GM12878 (cell line): ENCODE measurements around the gene HOXA2. TPM values are rescaled to one million over a fixed set of nuclear protein-coding genes. Genes with fewer than 3 reads are reported as not detected.

Experiments
- ATAC-seq: fragments of 200-7000 bp; cut with Tn5 transposase; 3 replicates; pipeline ENCODE4 v1.9.1; 2020; ENCODE audit warnings: mild to moderate bottlenecking, moderate library complexity
- BruUV-seq: library from RNA; stranded (reverse); fragments of 400-500 nt; replicated peaks from 2 replicates; lab custom pipeline; 2021; lab: Mats Ljungman, UMichigan
- CTCF ChIA-PET: fragments of 300-600 bp; sonication (Branson Sonifier 250); formaldehyde crosslinking; extraction: SDS; loops from one replicate; lab custom pipeline; 2021; ENCODE audit warnings: inconsistent platforms; lab: Yijun Ruan, JAX
- POLR2A ChIA-PET: fragments of 350-600 bp; formaldehyde crosslinking; extraction: SDS; loops from one replicate; lab custom pipeline; 2021; ENCODE audit warnings: inconsistent platforms; lab: Charles Lee
- RAD21 ChIA-PET: fragments of 300-600 bp; sonication (Branson Sonifier 250); formaldehyde crosslinking; loops from one replicate; lab custom pipeline; 2023; ENCODE audit warnings: antibody characterized with exemption; ENCODE audit not compliant: unreplicated experiment; lab: Charles Lee
- SMC1A ChIA-PET: fragments of 300-600 bp; sonication (Branson Sonifier 250); formaldehyde crosslinking; loops from one replicate; lab custom pipeline; 2023; ENCODE audit not compliant: unreplicated experiment, uncharacterized antibody; lab: Charles Lee
- DNase-seq: peaks from one replicate; pipeline ENCODE4 v3.0.0-alpha.2; 2011; ENCODE audit warnings: low read depth, low spot score
- FAIRE-seq: peaks from 3 replicates; lab custom pipeline; 2011; peaks lifted over from hg19 to GRCh38; lab: Jason Lieb, UNC
- H2AFZ ChIP-seq: 2 replicates; pipeline ENCODE4 v1.6.0; 2011; ENCODE audit warnings: low read depth, low read length, control low read depth; ENCODE audit not compliant: control insufficient read depth
- H3K27ac ChIP-seq: 2 replicates; pipeline ENCODE4 v1.5.1; 2011; ENCODE audit warnings: control low read depth; ENCODE audit not compliant: control insufficient read depth, insufficient read depth
- H3K27me3 ChIP-seq, 2 experiments: replicated peaks in 1 of 2; 2 replicates each; pipeline versions ENCODE4 v1.6.0 to v1.6.1; 2011; ENCODE audit warnings: low read length in 1 of 2; ENCODE audit not compliant: control insufficient read depth in 2 of 2, insufficient read depth in 2 of 2
- H3K36me3 ChIP-seq, 2 experiments: 2 replicates each; pipeline ENCODE4 v1.5.1; 2011; ENCODE audit warnings: low read length in 1 of 2; ENCODE audit not compliant: control insufficient read depth in 2 of 2, insufficient read depth in 2 of 2
- H3K4me1 ChIP-seq: 2 replicates; pipeline ENCODE4 v1.6.1; 2011; ENCODE audit warnings: mild to moderate bottlenecking, low read length, moderate library complexity, mixed read lengths; ENCODE audit not compliant: control insufficient read depth, insufficient read depth
- H3K4me2 ChIP-seq: 2 replicates; pipeline ENCODE4 v1.6.0; 2011; ENCODE audit warnings: control low read depth; ENCODE audit not compliant: control insufficient read depth, insufficient read depth
- H3K4me3 ChIP-seq: fragments of 200-600 bp; sonication (generic); 2 replicates; pipeline ENCODE4 v1.5.1; 2016
- H3K79me2 ChIP-seq: 2 replicates; pipeline ENCODE4 v1.6.0; 2011; ENCODE audit warnings: low read length; ENCODE audit not compliant: control insufficient read depth, insufficient read depth
- H3K9ac ChIP-seq: 2 replicates; pipeline ENCODE4 v1.8.0; 2011; ENCODE audit warnings: low read length, control low read depth, mixed read lengths; ENCODE audit not compliant: control insufficient read depth, insufficient read depth
- H3K9me3 ChIP-seq: replicated peaks from 3 replicates; pipeline ENCODE4 v1.5.1; 2011; ENCODE audit warnings: mild to moderate bottlenecking, low read length; ENCODE audit not compliant: control insufficient read depth, insufficient read depth
- H4K20me1 ChIP-seq: 2 replicates; pipeline ENCODE4 v1.6.0; 2011; ENCODE audit not compliant: control insufficient read depth, insufficient read depth
- E4F1 ChIP-seq: fragments of 450-650 bp; IDR thresholded peaks from 2 replicates; pipeline ENCODE4 v1.6.1; 2018; ENCODE audit warnings: borderline replicate concordance, mild to moderate bottlenecking; ENCODE audit not compliant: partially characterized antibody
- ELK1 ChIP-seq: IDR thresholded peaks from 2 replicates; pipeline ENCODE4 v1.6.1; 2012; ENCODE audit warnings: low read depth, low read length, improper control_type of control experiment
- IRF5 ChIP-seq: fragments of 450-650 bp; IDR thresholded peaks from 2 replicates; pipeline ENCODE4 v1.6.1; 2017; ENCODE audit warnings: borderline replicate concordance
- MYC ChIP-seq: IDR thresholded peaks from 2 replicates; pipeline ENCODE4 v1.6.1; 2011; ENCODE audit warnings: mild to moderate bottlenecking, low read length, moderate library complexity, inconsistent platforms; ENCODE audit not compliant: insufficient read depth, insufficient replicate concordance, insufficient read length, severe bottlenecking
- PRDM15 ChIP-seq: fragments of 450-650 bp; formaldehyde crosslinking; IDR thresholded peaks from 2 replicates; pipeline ENCODE4 v1.4.0; 2020; ENCODE audit warnings: mild to moderate bottlenecking, moderate library complexity
- SKIL ChIP-seq: fragments of 450-650 bp; IDR thresholded peaks from 2 replicates; pipeline ENCODE4 v1.6.1; 2017; ENCODE audit warnings: mild to moderate bottlenecking, low read depth, inconsistent platforms; ENCODE audit not compliant: poor library complexity, severe bottlenecking
- SRF ChIP-seq, 2 experiments: IDR thresholded peaks; 2 replicates each; pipeline ENCODE4 v1.6.1; 2011; ENCODE audit warnings: low read depth in 2 of 2, low read length in 2 of 2, mild to moderate bottlenecking in 1 of 2, moderate library complexity in 1 of 2
- ZZZ3 ChIP-seq: IDR thresholded peaks from 2 replicates; pipeline ENCODE4 v1.6.1; 2011; ENCODE audit warnings: low read depth; ENCODE audit not compliant: control insufficient read depth, insufficient read length
- WGBS: methylation state at CpG from one replicate; pipeline ENCODE4 v1.1.6; 2016; ENCODE audit warnings: low lambda C conversion rate; ENCODE audit not compliant: insufficient replicate concordance, insufficient coverage; ENCODE audit errors: missing lambda C conversion rate; 5-methylcytosine and 5-hydroxymethylcytosine counted together
- in situ Hi-C: fragments of 300-500 bp; cut with MboI; formaldehyde crosslinking; loops from 9 replicates; pipeline ENCODE4 v1.14.3; 2018; ENCODE audit warnings: mixed read lengths
- intact Hi-C: fragments of 100-400 bp; cut with micrococcal nuclease; formaldehyde crosslinking; loops from one replicate; pipeline ENCODE4 v1.14.2; 2022; ENCODE audit not compliant: unreplicated experiment
- polyA plus RNA-seq, 11 experiments: library from polyadenylated mRNA; depleted of rRNA in 4 of 11; unstranded in 6 of 11; stranded (reverse) in 5 of 11; fragments of >200 nt; fragmentation: Nextera tagmentation in 4 of 11; fragmentation: Illumina TruSeq in 1 of 11; extraction: Ambion mirVana in 4 of 11; extraction: Trizol in 1 of 11; gene quantifications; 1 replicate in 1 of 11; 2 replicates in 10 of 11; pipeline versions ENCODE4 v1.2.1 to v1.2.3, GENCODE V29; 2011 to 2016; ENCODE audit warnings: inconsistent platforms in 2 of 11, missing spikeins in 2 of 11, low read depth in 1 of 11
- total RNA-seq, 4 experiments: library from RNA; depleted of rRNA in 3 of 4; stranded (reverse); fragments of >200 nt in 3 of 4; fragmentation: Illumina TruSeq in 1 of 4; extraction: Trizol in 1 of 4; gene quantifications; 2 replicates each; pipeline versions ENCODE4 v1.2.1 to v1.2.3, GENCODE V29; 2013 to 2021

HOXA2 gene
- total and polyA plus RNA-seq, 10 of the 15 experiments (the other 5 are each of a cell fraction or from before 2014, with no cell fraction given): not detected

GRCh38 chr7:27132214-27132613, 29.7 kb upstream of the HOXA2 start:
- SMC1A ChIA-PET: interaction anchor here (1.1 to 2.1 kb wide), 3 partner anchors 10 to 51 kb away, joined by 3 to 5 read pairs (median 3); no protein-coding TSS in a partner anchor
- TF ChIP-seq SRF (IDR thresholded peaks at IDR 0.05; ENCODE audit: low read depth in 2 of 2, low read length in 2 of 2) (no peak), PRDM15 (CRISPR knock-in tag) (no peak), MYC (no peak), ZZZ3 (no peak), SKIL (no peak), IRF5 (no peak), E4F1 (no peak), ELK1 (no peak)

More at GRCh38 chr7:27132214-27132613, 29.7 kb upstream of the HOXA2 start:
- Histone ChIP-seq H3K36me3 (no peaks in the 10 kb centered on the region), H3K79me2 (no peaks in the 10 kb centered on the region), H3K27ac (no peak overlapping the region), H3K27me3 (peaks cover 2 to 5% of the 10 kb centered on the region in 2 experiments; a peak in 3 of 4 replicates), H3K4me2 (no peak overlapping the region), H4K20me1 (no peaks in the 10 kb centered on the region), H3K9ac (no peak overlapping the region), H2AFZ (no peak overlapping the region), H3K4me3 (no peak overlapping the region), H3K4me1 (no peaks in the 10 kb centered on the region; the same call in 1 of the 2 replicates), H3K9me3 (no peaks in the 10 kb centered on the region; the same call in 2 of the 3 replicates)
- DNase-seq (no peak), ATAC-seq (no peak), FAIRE-seq (no peak)
- POLR2A ChIA-PET: no interaction called here
- intact Hi-C loops (no loop called here), in situ Hi-C loops (no loop called here)
- 65% methylated on average over 2 of the region's 2 CpGs for WGBS
- RAD21 ChIA-PET: no interaction called here
- BruUV-seq: no TSS peak
- CTCF ChIA-PET: no interaction called here
